ENCODE data around the gene LGSN.
"Not testable (repeated sequence)": the region's sequence is repeated elsewhere in the genome, so short reads cannot be mapped to it uniquely, and the experiment has no call there.

Gene LGSN

DNA sequence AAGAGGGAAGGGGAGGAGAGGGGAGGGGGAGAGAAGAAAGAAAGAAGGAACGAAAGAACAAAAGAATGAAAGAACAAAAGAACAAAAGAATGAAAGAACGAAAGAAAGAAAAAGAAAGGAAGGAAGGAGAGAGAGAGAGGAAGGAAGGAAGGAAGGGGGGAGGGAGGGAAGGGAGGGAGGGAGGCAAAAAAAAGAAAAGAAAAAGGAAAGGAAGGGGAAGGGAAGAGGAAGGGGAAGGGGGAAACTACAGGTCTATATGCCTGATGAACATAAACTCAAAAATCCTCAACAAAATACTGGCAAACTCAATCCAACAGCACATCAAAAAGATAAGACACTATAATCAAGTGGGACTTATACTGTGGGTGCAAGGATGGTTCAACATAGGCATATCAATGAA is 13.7 kb upstream of the LGSN start:
- H3K27me3 Mint-ChIP-seq: peaks cover 4% of the 10 kb centered on the region
- no peaks in the 10 kb centered on the region for H3K4me1 Mint-ChIP-seq
- no peak for DNase-seq (ENCODE audit: low spot score in 2 of 2)
- no peak overlapping the region for H3K4me3 Mint-ChIP-seq
- H3K36me3 Mint-ChIP-seq: no peaks in the 10 kb centered on the region
- no peak for ATAC-seq (ENCODE audit: low read depth)
- peaks cover 2% of the 10 kb centered on the region for H3K9me3 Mint-ChIP-seq
- H3K27ac Mint-ChIP-seq: no peak overlapping the region

DNA sequence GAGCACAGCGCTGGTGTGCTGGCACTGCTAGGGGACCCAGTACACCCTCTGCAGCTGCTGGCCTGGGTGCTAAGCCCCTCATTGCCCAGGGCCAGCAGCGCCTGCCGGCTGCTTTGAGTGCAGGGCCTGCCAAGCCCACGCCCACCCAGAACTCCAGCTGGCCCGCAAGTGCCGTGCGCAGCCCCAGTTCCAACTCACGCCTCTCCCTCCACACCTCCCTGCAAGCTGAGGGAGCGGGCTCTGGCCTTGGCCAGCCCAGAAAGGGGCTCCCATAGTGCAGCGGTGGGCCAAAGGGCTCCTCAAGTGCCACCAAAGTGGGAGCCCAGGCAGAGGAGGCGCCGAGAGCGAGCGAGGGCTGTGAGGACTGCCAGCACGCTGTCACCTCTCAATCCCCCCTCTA is 6.8 kb upstream of the LGSN start:
- not testable (repeated sequence) for DNase-seq (ENCODE audit: low spot score in 2 of 2); H3K4me1 Mint-ChIP-seq; H3K27me3 Mint-ChIP-seq; H3K9me3 Mint-ChIP-seq; H3K27ac Mint-ChIP-seq; ATAC-seq (ENCODE audit: low read depth); H3K36me3 Mint-ChIP-seq; H3K4me3 Mint-ChIP-seq

DNA sequence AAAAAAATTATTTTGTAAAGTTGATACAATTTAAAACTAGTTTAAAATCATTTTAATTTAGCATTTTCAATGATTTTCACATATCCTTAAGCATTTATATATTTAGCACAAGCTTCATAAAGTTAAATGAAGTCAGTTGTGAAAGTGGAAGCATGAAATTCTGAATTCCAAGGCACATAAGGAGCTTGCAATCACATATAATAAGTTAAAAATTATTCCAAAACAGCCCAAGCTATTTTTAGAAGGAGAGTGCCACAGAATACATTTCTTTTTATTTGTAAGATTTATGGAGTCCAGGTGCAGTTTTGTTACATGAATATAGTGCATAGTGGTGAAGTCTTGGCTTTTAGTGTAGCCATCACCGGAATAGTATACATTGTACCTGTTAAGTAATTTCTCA is 3.2 kb upstream of the LGSN start:
- H3K27me3 Mint-ChIP-seq: peaks cover 2% of the 10 kb centered on the region
- H3K27ac Mint-ChIP-seq: no peak overlapping the region
- H3K9me3 Mint-ChIP-seq: peaks cover 2% of the 10 kb centered on the region
- DNase-seq (ENCODE audit: low spot score in 2 of 2) (no peak), ATAC-seq (ENCODE audit: low read depth) (no peak)
- H3K36me3 Mint-ChIP-seq: no peaks in the 10 kb centered on the region
- no peak overlapping the region for H3K4me3 Mint-ChIP-seq
- H3K4me1 Mint-ChIP-seq: no peaks in the 10 kb centered on the region

DNA sequence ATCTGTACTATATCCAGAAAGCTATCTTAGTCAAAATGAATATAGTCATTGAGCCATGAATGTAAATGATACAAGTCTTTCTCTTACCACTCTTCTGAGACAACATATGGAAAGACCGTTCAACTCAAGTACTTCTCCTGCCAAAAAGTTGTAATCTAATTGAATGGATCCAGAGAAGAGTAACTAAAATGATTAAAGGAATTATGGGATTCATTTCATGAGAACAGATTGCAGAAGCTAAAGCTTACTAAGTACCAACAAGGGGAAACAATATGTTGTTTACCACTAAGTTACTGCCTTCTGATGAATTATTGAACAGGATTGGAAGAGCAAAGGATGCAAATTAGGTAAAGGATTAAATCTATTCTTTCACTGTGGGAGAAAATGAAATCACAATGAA is 2.0 kb upstream of the LGSN start:
- ATAC-seq (ENCODE audit: low read depth) (no peak), DNase-seq (ENCODE audit: low spot score in 2 of 2) (no peak)
- H3K9me3 Mint-ChIP-seq: no peaks in the 10 kb centered on the region
- no peaks in the 10 kb centered on the region for H3K36me3 Mint-ChIP-seq
- peaks cover 2% of the 10 kb centered on the region for H3K27me3 Mint-ChIP-seq
- H3K27ac Mint-ChIP-seq: no peak overlapping the region
- H3K4me3 Mint-ChIP-seq: no peak overlapping the region
- no peaks in the 10 kb centered on the region for H3K4me1 Mint-ChIP-seq

DNA sequence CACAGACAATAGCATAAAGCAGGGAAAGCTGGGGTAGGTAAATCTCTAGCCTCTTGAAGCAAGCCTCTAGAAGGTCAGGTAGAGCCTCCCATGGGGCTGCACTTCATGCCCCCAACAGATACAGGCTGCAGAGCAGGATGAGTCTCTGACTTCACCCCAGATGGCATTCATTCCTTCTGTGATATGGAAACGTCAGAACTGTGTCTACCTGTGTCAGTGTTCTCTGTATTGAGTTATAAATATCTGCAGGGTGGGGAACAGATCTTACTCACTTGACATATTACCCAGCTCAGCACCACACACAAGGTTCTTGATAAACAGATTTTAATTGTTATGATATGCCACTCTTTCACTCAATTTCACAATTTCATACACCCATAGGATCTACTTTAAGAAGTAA is 2.1 kb downstream of the LGSN start:
- no peaks in the 10 kb centered on the region for H3K36me3 Mint-ChIP-seq
- peaks cover 3% of the 10 kb centered on the region for H3K27me3 Mint-ChIP-seq
- ATAC-seq (ENCODE audit: low read depth): no peak

GRCh38 chr6:63316113-63316512 is 3.7 kb downstream of the LGSN start:
- peaks cover 7% of the 10 kb centered on the region for H3K27me3 Mint-ChIP-seq
- H3K27ac Mint-ChIP-seq: no peak overlapping the region

More for the DNA sequence above, 2.1 kb downstream of the LGSN start:
- no peak for DNase-seq (ENCODE audit: low spot score in 2 of 2)
- H3K27ac Mint-ChIP-seq: no peak overlapping the region
- H3K4me3 Mint-ChIP-seq: no peak overlapping the region
- no peaks in the 10 kb centered on the region for H3K9me3 Mint-ChIP-seq
- H3K4me1 Mint-ChIP-seq: no peaks in the 10 kb centered on the region

GRCh38 chr6:63313111-63313510 is 6.7 kb downstream of the LGSN start:
- H3K36me3 Mint-ChIP-seq: no peaks in the 10 kb centered on the region
- no peaks in the 10 kb centered on the region for H3K4me1 Mint-ChIP-seq
- no peak overlapping the region for H3K4me3 Mint-ChIP-seq
- ATAC-seq (ENCODE audit: low read depth) (no peak), DNase-seq (ENCODE audit: low spot score in 2 of 2) (no peak)
- no peaks in the 10 kb centered on the region for H3K9me3 Mint-ChIP-seq
- H3K27me3 Mint-ChIP-seq: peaks cover 8% of the 10 kb centered on the region
- no peak overlapping the region for H3K27ac Mint-ChIP-seq

More at GRCh38 chr6:63316113-63316512, 3.7 kb downstream of the LGSN start:
- ATAC-seq (ENCODE audit: low read depth): no peak
- DNase-seq (ENCODE audit: low spot score in 2 of 2): no peak
- no peaks in the 10 kb centered on the region for H3K4me1 Mint-ChIP-seq
- H3K4me3 Mint-ChIP-seq: no peak overlapping the region
- no peaks in the 10 kb centered on the region for H3K9me3 Mint-ChIP-seq
- no peaks in the 10 kb centered on the region for H3K36me3 Mint-ChIP-seq

DNA sequence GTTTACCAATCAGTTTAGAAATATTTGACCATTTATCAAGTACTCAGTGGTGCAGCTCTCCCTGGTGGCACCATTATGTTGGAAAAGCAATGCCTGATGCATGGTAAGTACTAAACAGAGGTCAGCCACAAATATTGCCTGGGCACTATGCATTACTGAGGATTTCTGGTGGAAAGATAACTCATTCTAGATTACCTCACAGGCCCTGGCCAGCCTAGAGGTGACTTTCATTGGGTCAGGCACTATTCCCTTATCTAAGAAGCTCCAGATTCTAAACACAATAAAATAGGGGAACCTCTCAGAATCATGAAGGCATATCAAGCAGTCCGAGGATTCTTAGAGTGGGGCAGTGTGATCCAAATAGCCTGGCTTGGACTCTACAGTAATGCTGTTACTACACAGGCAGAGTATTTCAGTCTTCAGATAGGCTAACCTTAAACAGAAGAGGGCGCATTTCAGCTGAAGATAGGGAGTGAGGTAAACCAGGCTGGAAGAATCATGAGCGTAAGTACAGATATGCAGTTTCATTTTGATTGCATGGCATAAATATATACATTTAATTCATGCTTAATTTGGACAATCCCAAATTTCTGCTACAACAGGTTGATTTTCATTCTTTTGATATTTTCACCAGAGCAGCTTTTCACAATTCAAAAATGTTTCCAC is 12.1 kb downstream of the LGSN start:
- peaks cover 6% of the 10 kb centered on the region for H3K27me3 Mint-ChIP-seq
- no peaks in the 10 kb centered on the region for H3K4me1 Mint-ChIP-seq
- H3K4me3 Mint-ChIP-seq: no peak overlapping the region
- no peak overlapping the region for H3K27ac Mint-ChIP-seq
- H3K9me3 Mint-ChIP-seq: no peaks in the 10 kb centered on the region
- peak; percentile 62 for ATAC-seq (ENCODE audit: low read depth)
- no peaks in the 10 kb centered on the region for H3K36me3 Mint-ChIP-seq
- DNase-seq (ENCODE audit: low spot score in 2 of 2): peak in 1 of 2 donors; percentile 21

- H3K27me3 Mint-ChIP-seq: peaks cover 3% of the 10 kb centered on the region
- no peaks in the 10 kb centered on the region for H3K4me1 Mint-ChIP-seq
- no peak for ATAC-seq (ENCODE audit: low read depth)
- no peak for DNase-seq (ENCODE audit: low spot score in 2 of 2)
- H3K36me3 Mint-ChIP-seq: no peaks in the 10 kb centered on the region
- H3K9me3 Mint-ChIP-seq: no peaks in the 10 kb centered on the region
- H3K4me3 Mint-ChIP-seq: no peak overlapping the region
- no peak overlapping the region for H3K27ac Mint-ChIP-seq
Measured at GRCh38 chr6:63306420-63306819, 13.4 kb downstream of the LGSN start.

DNA sequence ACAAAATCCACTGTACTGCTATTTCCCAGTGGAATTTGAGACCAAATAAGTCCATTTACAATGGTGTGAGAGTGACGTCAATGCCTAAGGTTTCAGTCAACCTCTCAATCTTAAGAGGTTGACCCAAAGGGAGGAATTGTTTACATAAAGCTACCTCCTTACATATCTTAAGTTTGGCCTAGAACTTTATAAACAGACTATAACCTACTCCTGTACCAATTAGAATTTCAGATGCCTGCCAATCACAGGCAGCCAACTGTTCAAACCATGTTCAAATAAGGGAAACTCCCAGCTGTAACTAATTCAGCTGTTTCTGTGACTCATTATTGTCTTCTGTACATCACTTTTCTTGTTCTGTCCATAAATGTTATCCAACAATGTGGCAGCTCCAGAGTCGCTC is 14.5 kb downstream of the LGSN start:
- ATAC-seq (ENCODE audit: low read depth) (no peak), DNase-seq (ENCODE audit: low spot score in 2 of 2) (no peak)
- Mint-ChIP-seq H3K27ac (no peak overlapping the region), H3K4me1 (no peaks in the 10 kb centered on the region), H3K4me3 (no peak overlapping the region), H3K27me3 (no peaks in the 10 kb centered on the region), H3K36me3 (no peaks in the 10 kb centered on the region), H3K9me3 (no peaks in the 10 kb centered on the region)

DNA sequence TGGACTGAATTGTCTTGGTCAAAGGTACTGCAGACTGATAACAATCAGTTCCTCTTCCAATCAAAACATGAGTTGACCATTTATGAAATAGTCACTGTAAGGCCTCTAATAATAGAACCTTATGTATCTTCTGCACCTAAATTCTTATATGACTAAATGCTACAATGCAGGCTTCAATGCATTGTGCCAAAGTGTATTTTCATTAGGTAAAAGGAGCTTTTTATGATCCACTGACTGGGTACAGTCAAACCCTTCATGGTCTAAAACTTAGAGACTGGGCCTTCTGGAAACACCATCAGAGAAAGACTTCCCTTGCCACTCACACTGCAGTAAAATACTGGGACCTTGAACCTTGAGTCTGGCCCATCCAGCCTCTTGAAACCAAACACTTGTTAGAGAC is 16.3 kb downstream of the LGSN start:
- ATAC-seq (ENCODE audit: low read depth): no peak
- Mint-ChIP-seq H3K4me3 (no peak overlapping the region), H3K36me3 (no peaks in the 10 kb centered on the region), H3K27ac (no peak overlapping the region), H3K9me3 (no peaks in the 10 kb centered on the region), H3K27me3 (no peaks in the 10 kb centered on the region), H3K4me1 (no peaks in the 10 kb centered on the region)
- no peak for DNase-seq (ENCODE audit: low spot score in 2 of 2)

GRCh38 chr6:63299667-63300066 is 20.1 kb downstream of the LGSN start:
- H3K4me3 Mint-ChIP-seq: no peak overlapping the region

GRCh38 chr6:63295553-63296194 is 24.1 kb downstream of the LGSN start:
- no peak overlapping the region for H3K27ac Mint-ChIP-seq
- H3K4me3 Mint-ChIP-seq: no peak overlapping the region
- no peaks in the 10 kb centered on the region for H3K4me1 Mint-ChIP-seq
- DNase-seq (ENCODE audit: low spot score in 2 of 2) (no peak), ATAC-seq (ENCODE audit: low read depth) (no peak)
- H3K36me3 Mint-ChIP-seq: no peaks in the 10 kb centered on the region
- no peaks in the 10 kb centered on the region for H3K27me3 Mint-ChIP-seq
- no peaks in the 10 kb centered on the region for H3K9me3 Mint-ChIP-seq

More at GRCh38 chr6:63299667-63300066, 20.1 kb downstream of the LGSN start:
- no peaks in the 10 kb centered on the region for H3K9me3 Mint-ChIP-seq
- no peaks in the 10 kb centered on the region for H3K27me3 Mint-ChIP-seq
- no peak overlapping the region for H3K27ac Mint-ChIP-seq
- H3K4me1 Mint-ChIP-seq: no peaks in the 10 kb centered on the region
- ATAC-seq (ENCODE audit: low read depth): no peak
- no peaks in the 10 kb centered on the region for H3K36me3 Mint-ChIP-seq
- DNase-seq (ENCODE audit: low spot score in 2 of 2): no peak

DNA sequence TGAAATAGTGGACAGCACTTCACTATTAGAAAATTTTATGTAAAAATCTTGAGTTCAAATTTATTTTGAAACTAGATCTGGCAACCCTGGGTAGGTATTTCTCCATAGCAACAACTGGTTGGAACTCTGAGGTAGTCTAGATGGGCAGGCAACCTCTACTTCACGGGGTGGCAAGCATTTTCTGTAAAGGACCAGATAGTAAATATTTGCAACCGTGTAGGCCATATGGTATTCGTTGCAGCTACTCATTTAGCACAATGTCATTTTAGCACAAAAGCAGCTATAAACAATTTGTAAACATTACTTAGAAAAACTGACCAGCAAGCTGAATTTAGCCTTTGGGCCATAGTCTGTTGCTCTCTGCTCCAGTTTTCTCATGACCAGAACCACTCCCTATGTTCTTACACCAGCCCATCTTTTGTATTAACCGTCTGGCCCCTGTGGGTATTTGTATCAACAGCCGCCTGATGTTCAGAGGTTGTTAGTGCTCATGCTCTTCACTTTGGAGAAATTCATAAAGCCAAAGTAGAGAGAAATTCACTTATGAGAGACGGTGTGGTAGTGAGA is 29.2 kb downstream of the LGSN start:
- ATAC-seq (ENCODE audit: low read depth): no peak
- Mint-ChIP-seq H3K27me3 (peaks cover 2% of the 10 kb centered on the region), H3K36me3 (no peaks in the 10 kb centered on the region), H3K4me1 (no peaks in the 10 kb centered on the region), H3K4me3 (no peak overlapping the region), H3K9me3 (no peaks in the 10 kb centered on the region), H3K27ac (no peak overlapping the region)
- DNase-seq (ENCODE audit: low spot score in 2 of 2): no peak
